ENCODE results near the gene GOLGA7B. TPM values are rescaled to one million over a fixed set of nuclear protein-coding genes. Genes with fewer than 3 reads are reported as not detected.
A peak's percentile ranks its signal among the peaks of the same experiment; 100 is the strongest.

Gene GOLGA7B
- under 1 TPM; 0.25 to 0.31 TPM for total RNA-seq

- Mint-ChIP-seq H3K36me3 (ENCODE audit: low read depth) (no peaks in the 10 kb centered on the region), H3K4me3 (peak within 1 kb of the TSS; percentile 77)
- intact Hi-C loops (cut with micrococcal nuclease), result loop anchor here (1.0 to 5.0 kb wide), 3 partner anchors 19 to 287 kb away; no protein-coding TSS in a partner anchor
Measured at GRCh38 chr10:97849687-97850402, at the start of gene GOLGA7B. Gene GOLGA7B, plus strand, starts transcription at chr10:97849843. Its CDS starts 461 bp downstream, at chr10:97850304.

GRCh38 chr10:97800474-97800873, 49.2 kb upstream of the GOLGA7B start:
- H3K27me3 Mint-ChIP-seq (ENCODE audit: low read depth), result no peaks in the 10 kb centered on the region
- intact Hi-C loops (cut with micrococcal nuclease), result no loop called here
- peaks cover 17% of the 10 kb centered on the region for H3K4me1 Mint-ChIP-seq (ENCODE audit: low read depth)
- H3K9me3 Mint-ChIP-seq, result peaks cover 8% of the 10 kb centered on the region
- H3K4me3 Mint-ChIP-seq, result no peak overlapping the region
- CTCF ChIA-PET, result interaction anchor here (1.2 to 2.4 kb wide), 3 partner anchors 8 to 99 kb away, joined by 3 to 14 read pairs (median 6); no protein-coding TSS in a partner anchor
- no peak for DNase-seq
- H3K36me3 Mint-ChIP-seq (ENCODE audit: low read depth), result no peaks in the 10 kb centered on the region
- H3K27ac Mint-ChIP-seq, result no peak overlapping the region

More at GRCh38 chr10:97849687-97850402, at the start of gene GOLGA7B:
- no peaks in the 10 kb centered on the region for H3K9me3 Mint-ChIP-seq
- H3K27me3 Mint-ChIP-seq (ENCODE audit: low read depth), result no peaks in the 10 kb centered on the region
- CTCF ChIA-PET, result interaction anchor here (0.6 to 1.4 kb wide), 7 partner anchors 10 to 491 kb away, joined by 3 to 6 read pairs (median 3); no protein-coding TSS in a partner anchor
- DNase-seq, result peak; percentile 62
- peaks cover 34% of the 10 kb centered on the region for H3K4me1 Mint-ChIP-seq (ENCODE audit: low read depth)
- H3K27ac Mint-ChIP-seq, result no peak within 1 kb of the TSS

- intact Hi-C loops (cut with micrococcal nuclease), result no loop called here
- Mint-ChIP-seq H3K4me1 (ENCODE audit: low read depth) (peaks cover 8% of the 10 kb centered on the region), H3K9me3 (peaks cover 8% of the 10 kb centered on the region), H3K27me3 (ENCODE audit: low read depth) (no peaks in the 10 kb centered on the region), H3K36me3 (ENCODE audit: low read depth) (no peaks in the 10 kb centered on the region), H3K27ac (no peak overlapping the region), H3K4me3 (no peak overlapping the region)
- DNase-seq, result no peak
- CTCF ChIA-PET, result interaction anchor here (0.6 to 2.4 kb wide), 4 partner anchors 9 to 232 kb away, joined by 3 to 14 read pairs (median 5); no protein-coding TSS in a partner anchor
Measured at GRCh38 chr10:97801422-97801821, 48.2 kb upstream of the GOLGA7B start.

- H3K4me3 Mint-ChIP-seq, result no peak overlapping the region
- no peaks in the 10 kb centered on the region for H3K27me3 Mint-ChIP-seq (ENCODE audit: low read depth)
Measured at GRCh38 chr10:97805096-97805884, 44.4 kb upstream of the GOLGA7B start.

GRCh38 chr10:97805949-97806348, 43.7 kb upstream of the GOLGA7B start:
- Mint-ChIP-seq H3K4me3 (no peak overlapping the region), H3K9me3 (no peaks in the 10 kb centered on the region), H3K27me3 (ENCODE audit: low read depth) (no peaks in the 10 kb centered on the region), H3K27ac (no peak overlapping the region), H3K36me3 (ENCODE audit: low read depth) (no peaks in the 10 kb centered on the region), H3K4me1 (ENCODE audit: low read depth) (no peaks in the 10 kb centered on the region)
- no peak for DNase-seq
- intact Hi-C loops (cut with micrococcal nuclease), result no loop called here
- CTCF ChIA-PET, result no interaction called here

More at GRCh38 chr10:97805096-97805884, 44.4 kb upstream of the GOLGA7B start:
- DNase-seq, result no peak
- no peak overlapping the region for H3K27ac Mint-ChIP-seq
- no peaks in the 10 kb centered on the region for H3K4me1 Mint-ChIP-seq (ENCODE audit: low read depth)
- CTCF ChIA-PET, result no interaction called here
- intact Hi-C loops (cut with micrococcal nuclease), result no loop called here
- H3K9me3 Mint-ChIP-seq, result no peaks in the 10 kb centered on the region
- H3K36me3 Mint-ChIP-seq (ENCODE audit: low read depth), result no peaks in the 10 kb centered on the region

GRCh38 chr10:97810446-97810845, 39.2 kb upstream of the GOLGA7B start:
- Mint-ChIP-seq H3K27ac (no peak overlapping the region), H3K9me3 (no peaks in the 10 kb centered on the region), H3K36me3 (ENCODE audit: low read depth) (no peaks in the 10 kb centered on the region), H3K4me1 (ENCODE audit: low read depth) (peaks cover 2% of the 10 kb centered on the region), H3K4me3 (no peak overlapping the region), H3K27me3 (ENCODE audit: low read depth) (no peaks in the 10 kb centered on the region)
- CTCF ChIA-PET, result no interaction called here
- no peak for DNase-seq
- intact Hi-C loops (cut with micrococcal nuclease), result no loop called here

GRCh38 chr10:97811958-97812357, 37.7 kb upstream of the GOLGA7B start:
- CTCF ChIA-PET, result interaction anchor here (1.2 to 1.6 kb wide), 2 partner anchors 19 to 57 kb away, joined by 3 to 7 read pairs; no protein-coding TSS in a partner anchor
- Mint-ChIP-seq H3K4me3 (no peak overlapping the region), H3K27ac (no peak overlapping the region), H3K36me3 (ENCODE audit: low read depth) (no peaks in the 10 kb centered on the region), H3K27me3 (ENCODE audit: low read depth) (no peaks in the 10 kb centered on the region), H3K9me3 (no peaks in the 10 kb centered on the region), H3K4me1 (ENCODE audit: low read depth) (peaks cover 2% of the 10 kb centered on the region)
- intact Hi-C loops (cut with micrococcal nuclease), result no loop called here
- no peak for DNase-seq

GRCh38 chr10:97812696-97813095, 36.9 kb upstream of the GOLGA7B start:
- H3K4me1 Mint-ChIP-seq (ENCODE audit: low read depth), result peaks cover 2% of the 10 kb centered on the region
- H3K9me3 Mint-ChIP-seq, result no peaks in the 10 kb centered on the region
- DNase-seq, result no peak
- no peak overlapping the region for H3K27ac Mint-ChIP-seq
- H3K36me3 Mint-ChIP-seq (ENCODE audit: low read depth), result no peaks in the 10 kb centered on the region
- H3K4me3 Mint-ChIP-seq, result no peak overlapping the region
- CTCF ChIA-PET, result interaction anchor here (1.2 to 1.6 kb wide), 2 partner anchors 20 to 56 kb away, joined by 3 to 7 read pairs; no protein-coding TSS in a partner anchor
- intact Hi-C loops (cut with micrococcal nuclease), result no loop called here
- no peaks in the 10 kb centered on the region for H3K27me3 Mint-ChIP-seq (ENCODE audit: low read depth)

- Mint-ChIP-seq H3K4me3 (no peak overlapping the region), H3K27ac (no peak overlapping the region), H3K36me3 (ENCODE audit: low read depth) (no peaks in the 10 kb centered on the region), H3K27me3 (ENCODE audit: low read depth) (no peaks in the 10 kb centered on the region), H3K4me1 (ENCODE audit: low read depth) (peaks cover 2% of the 10 kb centered on the region), H3K9me3 (no peaks in the 10 kb centered on the region)
- no peak for DNase-seq
- CTCF ChIA-PET, result no interaction called here
- intact Hi-C loops (cut with micrococcal nuclease), result no loop called here
Measured at GRCh38 chr10:97813311-97813710, 36.3 kb upstream of the GOLGA7B start.

GRCh38 chr10:97814996-97815395, 34.6 kb upstream of the GOLGA7B start:
- H3K36me3 Mint-ChIP-seq (ENCODE audit: low read depth), result no peaks in the 10 kb centered on the region
- H3K9me3 Mint-ChIP-seq, result no peaks in the 10 kb centered on the region
- no peak for DNase-seq
- H3K27me3 Mint-ChIP-seq (ENCODE audit: low read depth), result no peaks in the 10 kb centered on the region
- H3K27ac Mint-ChIP-seq, result no peak overlapping the region
- peaks cover 2% of the 10 kb centered on the region for H3K4me1 Mint-ChIP-seq (ENCODE audit: low read depth)
- H3K4me3 Mint-ChIP-seq, result no peak overlapping the region
- CTCF ChIA-PET, result interaction anchor here (1.1 kb wide), 1 partner anchor 55 kb away, joined by 3 read pairs; no protein-coding TSS in a partner anchor
- intact Hi-C loops (cut with micrococcal nuclease), result no loop called here

GRCh38 chr10:97816609-97817008, 33.0 kb upstream of the GOLGA7B start:
- intact Hi-C loops (cut with micrococcal nuclease), result no loop called here
- Mint-ChIP-seq H3K36me3 (ENCODE audit: low read depth) (no peaks in the 10 kb centered on the region), H3K27me3 (ENCODE audit: low read depth) (no peaks in the 10 kb centered on the region), H3K27ac (no peak overlapping the region), H3K9me3 (no peaks in the 10 kb centered on the region), H3K4me3 (no peak overlapping the region), H3K4me1 (ENCODE audit: low read depth) (peaks cover 2% of the 10 kb centered on the region)
- CTCF ChIA-PET, result no interaction called here
- DNase-seq, result no peak

GRCh38 chr10:97818572-97818971, 31.1 kb upstream of the GOLGA7B start:
- Mint-ChIP-seq H3K9me3 (no peaks in the 10 kb centered on the region), H3K27ac (no peak overlapping the region), H3K27me3 (ENCODE audit: low read depth) (no peaks in the 10 kb centered on the region), H3K4me3 (no peak overlapping the region), H3K36me3 (ENCODE audit: low read depth) (no peaks in the 10 kb centered on the region), H3K4me1 (ENCODE audit: low read depth) (no peaks in the 10 kb centered on the region)
- CTCF ChIA-PET, result no interaction called here
- no peak for DNase-seq
- intact Hi-C loops (cut with micrococcal nuclease), result no loop called here
